Measurements from ENCODE around the gene TUBG2.

The TUBG2 gene

GRCh38 chr17:42676424-42677011 is 17.4 kb downstream of the TUBG2 start, which contains the start of gene PLEKHH3:
TSS of gene PLEKHH3 (minus strand) at chr17:42676994. CDS start at chr17:42676563, 431 bp downstream.
- TF ChIP-seq, protein P1, sequence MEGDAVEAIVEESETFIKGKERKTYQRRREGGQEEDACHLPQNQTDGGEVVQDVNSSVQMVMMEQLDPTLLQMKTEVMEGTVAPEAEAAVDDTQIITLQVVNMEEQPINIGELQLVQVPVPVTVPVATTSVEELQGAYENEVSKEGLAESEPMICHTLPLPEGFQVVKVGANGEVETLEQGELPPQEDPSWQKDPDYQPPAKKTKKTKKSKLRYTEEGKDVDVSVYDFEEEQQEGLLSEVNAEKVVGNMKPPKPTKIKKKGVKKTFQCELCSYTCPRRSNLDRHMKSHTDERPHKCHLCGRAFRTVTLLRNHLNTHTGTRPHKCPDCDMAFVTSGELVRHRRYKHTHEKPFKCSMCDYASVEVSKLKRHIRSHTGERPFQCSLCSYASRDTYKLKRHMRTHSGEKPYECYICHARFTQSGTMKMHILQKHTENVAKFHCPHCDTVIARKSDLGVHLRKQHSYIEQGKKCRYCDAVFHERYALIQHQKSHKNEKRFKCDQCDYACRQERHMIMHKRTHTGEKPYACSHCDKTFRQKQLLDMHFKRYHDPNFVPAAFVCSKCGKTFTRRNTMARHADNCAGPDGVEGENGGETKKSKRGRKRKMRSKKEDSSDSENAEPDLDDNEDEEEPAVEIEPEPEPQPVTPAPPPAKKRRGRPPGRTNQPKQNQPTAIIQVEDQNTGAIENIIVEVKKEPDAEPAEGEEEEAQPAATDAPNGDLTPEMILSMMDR (IDR thresholded peaks at IDR 0.05; ENCODE audit: insufficient read depth, low read length, poor library complexity, severe bottlenecking) = no peak
- Histone ChIP-seq H3K27me3 (replicated peaks; ENCODE audit: control insufficient read depth, insufficient read depth, low read length) (no peaks in the 10 kb centered on the region), H3K4me3 (replicated peaks; ENCODE audit: low read depth, low read length) (peak within 1 kb of the TSS; percentile 90), H3K36me3 (ENCODE audit: control insufficient read depth, insufficient read depth, low read length) (peaks cover 11% of the 10 kb centered on the region)
- DNase-seq (ENCODE audit: extremely low read depth, insufficient read length) = no peak

DNA sequence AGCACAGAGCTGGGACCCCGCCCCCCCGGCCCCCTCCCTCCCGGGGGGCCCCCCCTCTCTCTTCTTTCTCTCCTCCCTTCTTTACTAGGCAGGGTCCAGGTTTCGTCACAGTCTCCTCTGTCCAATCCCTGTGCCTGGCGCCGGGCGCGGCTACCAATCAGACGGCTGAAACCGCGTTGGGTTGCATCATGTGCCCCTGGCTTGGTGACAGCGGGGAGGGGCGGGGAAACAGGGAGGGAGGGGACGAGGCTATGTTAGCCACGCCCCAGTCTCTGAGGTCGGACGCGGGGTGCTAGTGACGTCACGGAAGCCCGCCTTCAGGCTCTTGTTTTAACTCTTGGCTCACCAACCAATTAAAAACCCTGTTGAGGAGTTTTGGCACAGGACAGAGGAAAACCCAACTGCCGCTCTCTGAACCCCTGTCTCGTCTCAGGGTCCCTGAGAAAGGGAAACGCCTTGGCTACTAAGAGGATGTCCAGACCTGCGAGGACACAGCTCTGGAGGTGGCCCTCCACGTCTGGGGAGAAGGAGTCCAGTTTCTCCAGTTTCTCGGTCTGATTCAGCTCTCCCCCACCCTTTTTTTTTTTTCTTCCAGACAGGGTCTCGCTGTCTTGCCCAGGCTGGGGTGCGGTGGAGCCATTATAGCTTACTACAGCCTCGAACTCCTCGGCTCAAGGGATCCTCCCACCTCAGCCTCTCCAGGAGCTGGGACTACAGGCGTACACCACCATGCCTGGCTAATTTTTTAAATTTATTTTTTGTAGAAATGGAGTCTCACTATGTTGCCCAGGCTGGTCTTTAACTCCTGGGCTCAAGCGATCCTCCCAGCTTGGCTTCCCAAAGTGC is 18.2 kb downstream of the TUBG2 start:
- peak; percentile 98 for DNase-seq (ENCODE audit: extremely low read depth, insufficient read length)
- H3K27me3 ChIP-seq (replicated peaks; ENCODE audit: control insufficient read depth, insufficient read depth, low read length) = no peaks in the 10 kb centered on the region
- TF ChIP-seq, protein P1 (IDR thresholded peaks at IDR 0.05; ENCODE audit: insufficient read depth, low read length, poor library complexity, severe bottlenecking) = no peak

GRCh38 chr17:42677921-42678781 is 19.1 kb downstream of the TUBG2 start:
- TF ChIP-seq, protein P1 (IDR thresholded peaks at IDR 0.05; ENCODE audit: insufficient read depth, low read length, poor library complexity, severe bottlenecking) = no peak
- peak overlapping the region; percentile 71 for H3K4me3 ChIP-seq (replicated peaks; ENCODE audit: low read depth, low read length)
- no peaks in the 10 kb centered on the region for H3K27me3 ChIP-seq (replicated peaks; ENCODE audit: control insufficient read depth, insufficient read depth, low read length)
- H3K36me3 ChIP-seq (ENCODE audit: control insufficient read depth, insufficient read depth, low read length) = peaks cover 4% of the 10 kb centered on the region
- DNase-seq (ENCODE audit: extremely low read depth, insufficient read length) = peak; percentile 88

More for the DNA sequence above, 18.2 kb downstream of the TUBG2 start:
- H3K4me3 ChIP-seq (replicated peaks; ENCODE audit: low read depth, low read length) = peak overlapping the region; percentile 90
- H3K36me3 ChIP-seq (ENCODE audit: control insufficient read depth, insufficient read depth, low read length) = peaks cover 7% of the 10 kb centered on the region

DNA sequence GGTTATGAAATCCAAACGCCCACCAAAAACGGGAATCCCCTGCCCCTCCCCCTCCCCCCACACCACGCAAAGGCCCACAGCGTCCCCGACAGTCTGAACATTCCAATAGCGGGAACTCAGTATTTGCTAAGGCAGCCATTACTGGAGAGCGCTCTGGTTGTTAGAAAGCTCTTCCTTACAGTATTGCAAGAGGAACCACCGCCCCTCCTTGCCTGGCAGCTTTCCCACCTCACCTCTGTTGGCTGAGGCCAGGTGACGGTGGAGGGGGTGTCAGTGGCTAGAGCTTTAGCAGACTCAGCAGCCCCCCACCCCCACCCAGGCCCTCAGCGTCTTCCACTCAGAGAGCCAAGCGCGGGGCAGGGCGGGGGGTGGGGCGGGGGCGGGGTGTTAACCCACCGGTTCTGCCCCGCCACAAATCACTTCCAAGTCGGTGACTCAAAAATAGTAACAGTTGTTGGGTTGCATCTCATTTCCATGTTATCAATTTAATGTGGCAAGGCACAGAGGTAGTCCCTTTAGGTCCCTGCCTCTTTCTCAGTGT is 19.9 kb downstream of the TUBG2 start:
- Histone ChIP-seq H3K27me3 (replicated peaks; ENCODE audit: control insufficient read depth, insufficient read depth, low read length) (no peaks in the 10 kb centered on the region), H3K4me3 (replicated peaks; ENCODE audit: low read depth, low read length) (peak overlapping the region; percentile 71), H3K36me3 (ENCODE audit: control insufficient read depth, insufficient read depth, low read length) (peaks cover 2% of the 10 kb centered on the region)
- peak; percentile 74 for DNase-seq (ENCODE audit: extremely low read depth, insufficient read length)
- TF ChIP-seq, protein P1 (IDR thresholded peaks at IDR 0.05; ENCODE audit: insufficient read depth, low read length, poor library complexity, severe bottlenecking) = no peak

- Histone ChIP-seq H3K36me3 (ENCODE audit: control insufficient read depth, insufficient read depth, low read length) (peaks cover 2% of the 10 kb centered on the region), H3K4me3 (replicated peaks; ENCODE audit: low read depth, low read length) (peak overlapping the region; percentile 60), H3K27me3 (replicated peaks; ENCODE audit: control insufficient read depth, insufficient read depth, low read length) (no peaks in the 10 kb centered on the region)
- DNase-seq (ENCODE audit: extremely low read depth, insufficient read length) = peak; percentile 94
- TF ChIP-seq, protein P1 (IDR thresholded peaks at IDR 0.05; ENCODE audit: insufficient read depth, low read length, poor library complexity, severe bottlenecking) = peak; percentile 54
Observed at GRCh38 chr17:42679492-42680330, 20.6 kb downstream of the TUBG2 start.
